ENCODE measurements around the gene PPP1R15B. TPM values are rescaled to one million over a fixed set of nuclear protein-coding genes. Genes with fewer than 3 reads are reported as not detected.

Gene PPP1R15B
- polyA plus RNA-seq (2011; rRNA removed), result 24.6 and 30.2 TPM in 2 replicates
- polyA minus RNA-seq (2011; rRNA and poly(A)+ RNA removed), result 30.7 and 41.6 TPM in 2 replicates

DNA sequence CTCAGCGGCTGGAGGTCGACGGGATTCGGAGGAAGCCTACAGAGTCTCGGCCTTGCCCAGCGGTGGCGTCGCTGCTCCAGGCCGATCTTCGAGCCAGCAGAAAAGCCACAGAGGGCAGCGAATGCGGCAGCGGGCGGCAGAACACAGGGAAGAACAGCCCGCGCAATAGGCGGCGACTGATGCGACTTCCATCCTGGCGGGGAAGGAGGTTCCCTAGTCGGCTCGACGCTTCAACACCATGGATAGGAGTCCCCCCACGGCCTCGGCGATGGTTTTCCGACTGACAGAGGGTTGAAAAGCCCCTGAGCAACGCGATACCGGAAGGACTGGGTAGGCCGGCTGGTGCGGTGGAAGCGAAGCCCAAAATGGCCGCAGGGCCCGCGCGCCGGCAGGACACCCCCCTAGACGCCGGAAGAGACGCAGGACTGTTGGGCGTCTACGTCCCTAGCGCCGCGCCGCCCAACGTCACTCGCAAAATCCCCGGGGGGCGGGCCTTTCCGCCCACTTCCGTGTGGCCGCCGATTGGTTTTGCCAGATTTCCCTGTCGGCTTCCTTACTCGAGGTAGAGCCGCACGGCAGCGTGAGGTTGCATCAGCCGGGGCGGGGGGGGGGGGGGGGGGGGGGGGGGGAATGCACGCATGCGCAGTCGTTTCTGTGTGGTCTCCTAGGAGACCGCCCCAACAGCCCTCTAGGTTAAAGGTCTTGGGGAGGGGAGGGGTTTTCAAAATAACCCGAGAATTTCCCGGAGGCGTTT, at the start of gene PPP1R15B:
PPP1R15B (minus strand) TSS at position 367 of the 754 bp plus-strand sequence. CDS start 406 bp downstream, outside the sequence.
- no peaks in the 10 kb centered on the region for H3K27me3 ChIP-seq (ENCODE audit: control insufficient read depth, insufficient read depth, low read length)
- peak; percentile 94 for DNase-seq (ENCODE audit: low read depth)
- CTCF ChIA-PET, result interaction anchor here (1.3 to 4.9 kb wide), 4 partner anchors 15 to 82 kb away, joined by 3 to 59 read pairs (median 4); no protein-coding TSS in a partner anchor
- peak within 1 kb of the TSS; percentile 72 for H3K4me3 ChIP-seq (ENCODE audit: low read depth, low read length)
- TF ChIP-seq, protein P1, sequence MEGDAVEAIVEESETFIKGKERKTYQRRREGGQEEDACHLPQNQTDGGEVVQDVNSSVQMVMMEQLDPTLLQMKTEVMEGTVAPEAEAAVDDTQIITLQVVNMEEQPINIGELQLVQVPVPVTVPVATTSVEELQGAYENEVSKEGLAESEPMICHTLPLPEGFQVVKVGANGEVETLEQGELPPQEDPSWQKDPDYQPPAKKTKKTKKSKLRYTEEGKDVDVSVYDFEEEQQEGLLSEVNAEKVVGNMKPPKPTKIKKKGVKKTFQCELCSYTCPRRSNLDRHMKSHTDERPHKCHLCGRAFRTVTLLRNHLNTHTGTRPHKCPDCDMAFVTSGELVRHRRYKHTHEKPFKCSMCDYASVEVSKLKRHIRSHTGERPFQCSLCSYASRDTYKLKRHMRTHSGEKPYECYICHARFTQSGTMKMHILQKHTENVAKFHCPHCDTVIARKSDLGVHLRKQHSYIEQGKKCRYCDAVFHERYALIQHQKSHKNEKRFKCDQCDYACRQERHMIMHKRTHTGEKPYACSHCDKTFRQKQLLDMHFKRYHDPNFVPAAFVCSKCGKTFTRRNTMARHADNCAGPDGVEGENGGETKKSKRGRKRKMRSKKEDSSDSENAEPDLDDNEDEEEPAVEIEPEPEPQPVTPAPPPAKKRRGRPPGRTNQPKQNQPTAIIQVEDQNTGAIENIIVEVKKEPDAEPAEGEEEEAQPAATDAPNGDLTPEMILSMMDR (IDR thresholded peaks at IDR 0.05; ENCODE audit: insufficient read depth, low read depth, low read length), result no peak
- POLR2A ChIA-PET, result no interaction called here
- H3K36me3 ChIP-seq (ENCODE audit: control insufficient read depth, insufficient read depth, low read length), result no peaks in the 10 kb centered on the region; the same call in 1 of the 2 replicates

DNA sequence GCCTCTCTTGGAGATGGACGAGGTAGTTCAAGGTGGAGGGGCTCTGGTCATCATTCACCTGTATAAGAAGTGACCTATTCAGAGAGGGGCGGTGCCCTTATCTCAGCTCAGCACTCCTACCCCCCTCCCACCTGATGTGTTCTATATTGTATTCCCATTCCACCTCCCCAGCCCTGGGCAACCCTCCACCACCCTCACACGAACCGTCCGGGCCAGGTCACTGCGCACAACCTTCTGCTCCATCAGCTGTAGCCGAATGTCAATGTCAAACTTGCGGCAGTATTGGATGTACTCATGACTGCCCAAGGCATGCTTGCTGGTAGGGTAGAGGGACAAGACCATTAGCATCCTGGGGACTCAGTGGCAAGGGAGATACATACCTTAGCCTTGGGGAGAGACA, 48.7 kb upstream of the PPP1R15B start:
- POLR2A ChIA-PET, result no interaction called here
- CTCF ChIA-PET, result interaction anchor here (1.3 kb wide), 1 partner anchor 13 kb away, joined by 5 read pairs; no protein-coding TSS in a partner anchor
- TF ChIP-seq, protein P1 (IDR thresholded peaks at IDR 0.05; ENCODE audit: insufficient read depth, low read depth, low read length), result no peak
- no peaks in the 10 kb centered on the region; the same call in 1 of the 2 replicates for H3K27me3 ChIP-seq (ENCODE audit: control insufficient read depth, insufficient read depth, low read length)
- no peak for DNase-seq (ENCODE audit: low read depth)
- H3K4me3 ChIP-seq (ENCODE audit: low read depth, low read length), result no peak overlapping the region
- H3K36me3 ChIP-seq (ENCODE audit: control insufficient read depth, insufficient read depth, low read length), result peaks cover 7% of the 10 kb centered on the region

DNA sequence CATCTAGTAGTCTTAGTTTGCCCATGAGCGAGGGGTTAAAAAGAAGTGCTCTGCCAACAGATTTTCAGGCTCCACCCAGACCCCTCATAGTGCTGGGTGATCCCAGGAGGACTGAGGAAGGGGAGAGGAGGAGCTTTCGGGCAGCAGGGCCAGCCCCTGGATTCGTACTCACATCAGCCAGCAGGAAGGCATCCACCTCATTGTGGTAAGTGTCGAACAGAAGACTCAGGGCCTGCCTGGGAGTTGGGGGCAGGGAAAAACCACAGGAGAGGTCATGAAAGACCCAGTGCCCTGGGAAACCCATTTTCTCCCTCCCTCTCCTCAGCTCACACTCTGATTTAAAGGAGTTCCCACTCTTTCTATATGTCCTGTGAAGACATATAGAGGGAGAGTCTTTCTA, 48.1 kb upstream of the PPP1R15B start:
- DNase-seq (ENCODE audit: low read depth), result no peak
- no peaks in the 10 kb centered on the region; the same call in 1 of the 2 replicates for H3K27me3 ChIP-seq (ENCODE audit: control insufficient read depth, insufficient read depth, low read length)
- ChIA-PET CTCF (no interaction called here), POLR2A (no interaction called here)
- H3K36me3 ChIP-seq (ENCODE audit: control insufficient read depth, insufficient read depth, low read length), result peaks cover 7% of the 10 kb centered on the region
- H3K4me3 ChIP-seq (ENCODE audit: low read depth, low read length), result no peak overlapping the region
- TF ChIP-seq, protein P1 (IDR thresholded peaks at IDR 0.05; ENCODE audit: insufficient read depth, low read depth, low read length), result no peak

GRCh38 chr1:204457666-204458065, 46.0 kb upstream of the PPP1R15B start:
- ChIA-PET CTCF (interaction anchor here (0.7 to 5.4 kb wide), 6 partner anchors 11 to 57 kb away, joined by 3 to 33 read pairs (median 6); partner anchors contain the start of gene PIK3C2B), POLR2A (no interaction called here)
- TF ChIP-seq, protein P1 (IDR thresholded peaks at IDR 0.05; ENCODE audit: insufficient read depth, low read depth, low read length), result no peak
- DNase-seq (ENCODE audit: low read depth), result no peak
- Histone ChIP-seq H3K36me3 (ENCODE audit: control insufficient read depth, insufficient read depth, low read length) (peaks cover 7% of the 10 kb centered on the region), H3K4me3 (ENCODE audit: low read depth, low read length) (no peak overlapping the region), H3K27me3 (ENCODE audit: control insufficient read depth, insufficient read depth, low read length) (no peaks in the 10 kb centered on the region; the same call in 1 of the 2 replicates)

- H3K27me3 ChIP-seq (ENCODE audit: control insufficient read depth, insufficient read depth, low read length), result no peaks in the 10 kb centered on the region; the same call in 1 of the 2 replicates
- DNase-seq (ENCODE audit: low read depth), result no peak
- POLR2A ChIA-PET, result no interaction called here
These were observed 45.3 kb upstream of the PPP1R15B start for GRCh38 chr1:204456826-204457442.

More at GRCh38 chr1:204456826-204457442, 45.3 kb upstream of the PPP1R15B start:
- TF ChIP-seq, protein P1 (IDR thresholded peaks at IDR 0.05; ENCODE audit: insufficient read depth, low read depth, low read length), result no peak
- Histone ChIP-seq H3K4me3 (ENCODE audit: low read depth, low read length) (no peak overlapping the region), H3K36me3 (ENCODE audit: control insufficient read depth, insufficient read depth, low read length) (peaks cover 7% of the 10 kb centered on the region)
- CTCF ChIA-PET, result interaction anchor here (0.7 to 5.4 kb wide), 7 partner anchors 11 to 350 kb away, joined by 3 to 33 read pairs (median 5); no protein-coding TSS in a partner anchor
